ENCODE measurements around the gene BSN. TPM values are rescaled to one million over a fixed set of nuclear protein-coding genes. Genes with fewer than 3 reads are reported as not detected.

Gene BSN
- total RNA-seq, 1 donor from 2014 or later: 0.46 TPM

GRCh38 chr3:49609314-49609713 is 55.0 kb downstream of the BSN start:
- DNase-seq (ENCODE audit: low read depth): no peak
- TF ChIP-seq, protein P1, sequence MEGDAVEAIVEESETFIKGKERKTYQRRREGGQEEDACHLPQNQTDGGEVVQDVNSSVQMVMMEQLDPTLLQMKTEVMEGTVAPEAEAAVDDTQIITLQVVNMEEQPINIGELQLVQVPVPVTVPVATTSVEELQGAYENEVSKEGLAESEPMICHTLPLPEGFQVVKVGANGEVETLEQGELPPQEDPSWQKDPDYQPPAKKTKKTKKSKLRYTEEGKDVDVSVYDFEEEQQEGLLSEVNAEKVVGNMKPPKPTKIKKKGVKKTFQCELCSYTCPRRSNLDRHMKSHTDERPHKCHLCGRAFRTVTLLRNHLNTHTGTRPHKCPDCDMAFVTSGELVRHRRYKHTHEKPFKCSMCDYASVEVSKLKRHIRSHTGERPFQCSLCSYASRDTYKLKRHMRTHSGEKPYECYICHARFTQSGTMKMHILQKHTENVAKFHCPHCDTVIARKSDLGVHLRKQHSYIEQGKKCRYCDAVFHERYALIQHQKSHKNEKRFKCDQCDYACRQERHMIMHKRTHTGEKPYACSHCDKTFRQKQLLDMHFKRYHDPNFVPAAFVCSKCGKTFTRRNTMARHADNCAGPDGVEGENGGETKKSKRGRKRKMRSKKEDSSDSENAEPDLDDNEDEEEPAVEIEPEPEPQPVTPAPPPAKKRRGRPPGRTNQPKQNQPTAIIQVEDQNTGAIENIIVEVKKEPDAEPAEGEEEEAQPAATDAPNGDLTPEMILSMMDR (conservative IDR thresholded peaks at IDR 0.05; ENCODE audit: low read depth, low read length): no peak
- no peak overlapping the region for H3K4me3 ChIP-seq (ENCODE audit: low read depth, low read length)

DNA sequence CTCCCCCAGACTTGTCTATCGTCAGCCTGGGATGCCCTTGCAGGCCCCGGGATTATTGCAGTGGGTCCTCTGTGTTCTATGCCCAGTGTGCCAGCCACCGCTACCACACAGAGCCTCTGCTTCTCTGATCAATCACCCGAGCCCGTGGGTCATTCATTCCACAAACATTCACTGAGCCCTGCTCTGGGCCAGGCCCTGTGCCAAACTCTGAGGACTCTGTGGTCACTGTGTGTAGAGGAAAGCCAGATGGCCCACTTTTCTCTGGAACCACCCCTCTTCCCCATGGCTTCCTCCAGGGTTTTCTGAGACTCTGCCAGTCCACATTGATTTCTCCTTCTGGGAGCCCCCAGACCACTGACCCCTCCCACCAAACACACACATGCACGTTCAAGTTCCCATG is 55.5 kb downstream of the BSN start:
- H3K4me3 ChIP-seq (ENCODE audit: low read depth, low read length): no peak overlapping the region
- TF ChIP-seq, protein P1 (conservative IDR thresholded peaks at IDR 0.05; ENCODE audit: low read depth, low read length): no peak
- DNase-seq (ENCODE audit: low read depth): no peak

- TF ChIP-seq, protein P1 (conservative IDR thresholded peaks at IDR 0.05; ENCODE audit: low read depth, low read length): no peak
- DNase-seq (ENCODE audit: low read depth): no peak
Observed at GRCh38 chr3:49610666-49611280, 56.5 kb downstream of the BSN start.

GRCh38 chr3:49611291-49611690 is 57.0 kb downstream of the BSN start:
- no peak for DNase-seq (ENCODE audit: low read depth)
- TF ChIP-seq, protein P1 (conservative IDR thresholded peaks at IDR 0.05; ENCODE audit: low read depth, low read length): no peak
- H3K4me3 ChIP-seq (ENCODE audit: low read depth, low read length): no peak overlapping the region

More at GRCh38 chr3:49610666-49611280, 56.5 kb downstream of the BSN start:
- H3K4me3 ChIP-seq (ENCODE audit: low read depth, low read length): no peak overlapping the region

GRCh38 chr3:49611719-49612118 is 57.4 kb downstream of the BSN start:
- no peak for DNase-seq (ENCODE audit: low read depth)
- H3K4me3 ChIP-seq (ENCODE audit: low read depth, low read length): no peak overlapping the region
- TF ChIP-seq, protein P1 (conservative IDR thresholded peaks at IDR 0.05; ENCODE audit: low read depth, low read length): no peak

DNA sequence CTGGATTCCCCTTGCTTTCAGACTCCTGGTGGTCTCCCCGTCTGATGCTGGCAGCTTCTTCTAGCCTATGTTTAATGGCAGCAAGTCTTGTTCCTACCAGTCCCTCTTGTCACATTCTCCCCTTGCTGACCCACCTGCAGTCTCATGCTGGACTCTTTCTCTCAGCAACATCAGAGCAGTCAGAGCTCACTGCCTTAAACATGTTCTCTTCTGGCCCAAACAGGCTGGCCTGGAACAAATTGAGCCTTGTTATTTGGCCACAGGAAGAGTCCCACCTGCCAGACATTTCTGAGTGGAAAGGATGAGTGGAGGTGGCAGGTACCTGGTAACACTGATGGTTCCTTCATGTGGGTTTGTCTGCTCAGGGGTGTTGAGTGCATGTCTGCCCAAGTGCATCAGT is 60.7 kb downstream of the BSN start:
- TF ChIP-seq, protein P1 (conservative IDR thresholded peaks at IDR 0.05; ENCODE audit: low read depth, low read length): no peak
- no peak overlapping the region for H3K4me3 ChIP-seq (ENCODE audit: low read depth, low read length)
- DNase-seq (ENCODE audit: low read depth): no peak

DNA sequence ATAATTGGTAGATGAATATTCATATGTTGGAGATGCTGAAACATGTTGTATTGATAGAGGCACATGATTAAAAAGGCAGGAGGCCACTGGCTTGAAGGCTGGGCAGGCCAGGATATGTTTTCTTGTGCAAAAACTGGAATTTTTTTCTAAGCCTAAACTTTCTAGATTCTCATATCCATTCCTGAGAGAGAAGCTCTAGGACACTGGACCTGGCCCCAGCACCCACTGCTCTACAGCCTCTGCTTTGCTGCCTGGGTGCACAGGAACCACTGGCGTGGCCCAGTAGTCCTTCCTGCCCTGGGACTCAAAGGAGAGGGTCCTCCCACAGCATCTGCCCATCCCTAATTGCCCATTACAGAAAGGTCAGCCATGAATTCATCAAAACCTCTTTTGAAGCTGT is 61.8 kb downstream of the BSN start:
- TF ChIP-seq, protein P1 (conservative IDR thresholded peaks at IDR 0.05; ENCODE audit: low read depth, low read length): no peak
- DNase-seq (ENCODE audit: low read depth): no peak
- H3K4me3 ChIP-seq (ENCODE audit: low read depth, low read length): no peak overlapping the region

Data from epithelial cell of proximal tubule (primary cell).